ENCODE measurements around the gene ZNF607.
"Not testable (repeated sequence)": the region's sequence is repeated elsewhere in the genome, so short reads cannot be mapped to it uniquely, and the experiment has no call there.

The ZNF607 gene

GRCh38 chr19:37719111-37719926, at the start of gene ZNF607:
Gene ZNF607, minus strand, starts transcription at chr19:37719761. Its CDS starts 8,143 bp downstream, at chr19:37711618.
- DNase-seq (ENCODE audit: low read depth in 2 of 2) = peak; percentile 73 to 78

GRCh38 chr19:37763488-37763887, 43.9 kb upstream of the ZNF607 start:
- DNase-seq (ENCODE audit: low read depth in 2 of 2) = no peak

GRCh38 chr19:37757683-37758082, 38.1 kb upstream of the ZNF607 start:
- not testable (repeated sequence) for DNase-seq (ENCODE audit: low read depth in 2 of 2)

GRCh38 chr19:37738371-37738770, 18.8 kb upstream of the ZNF607 start:
- no peak for DNase-seq (ENCODE audit: low read depth in 2 of 2)

GRCh38 chr19:37725181-37725580, 5.6 kb upstream of the ZNF607 start:
- no peak for DNase-seq (ENCODE audit: low read depth in 2 of 2)

- DNase-seq (ENCODE audit: low read depth in 2 of 2) = no peak
Measured at GRCh38 chr19:37719927-37720265, 335 bp upstream of the ZNF607 start.

GRCh38 chr19:37718304-37718703, 1.3 kb downstream of the ZNF607 start:
- no peak for DNase-seq (ENCODE audit: low read depth in 2 of 2)

GRCh38 chr19:37716140-37716539, 3.4 kb downstream of the ZNF607 start:
- DNase-seq (ENCODE audit: low read depth in 2 of 2) = no peak

- DNase-seq (ENCODE audit: low read depth in 2 of 2) = no peak
Measured at GRCh38 chr19:37706052-37706605, 13.4 kb downstream of the ZNF607 start.

GRCh38 chr19:37699057-37699456, 20.5 kb downstream of the ZNF607 start:
- no peak for DNase-seq (ENCODE audit: low read depth in 2 of 2)

- no peak for DNase-seq (ENCODE audit: low read depth in 2 of 2)
Measured at GRCh38 chr19:37698216-37698615, 21.3 kb downstream of the ZNF607 start.

- DNase-seq (ENCODE audit: low read depth in 2 of 2) = no peak
Measured at GRCh38 chr19:37695144-37695899, 24.2 kb downstream of the ZNF607 start.

GRCh38 chr19:37692956-37693620, 26.5 kb downstream of the ZNF607 start:
- DNase-seq (ENCODE audit: low read depth in 2 of 2) = no peak

GRCh38 chr19:37691881-37692504, 27.6 kb downstream of the ZNF607 start:
- DNase-seq (ENCODE audit: low read depth in 2 of 2) = peak; percentile 72

GRCh38 chr19:37683520-37683919, 36.0 kb downstream of the ZNF607 start:
- DNase-seq (ENCODE audit: low read depth in 2 of 2) = no peak

GRCh38 chr19:37669450-37669914, 50.1 kb downstream of the ZNF607 start:
- DNase-seq (ENCODE audit: low read depth in 2 of 2) = no peak

- not testable (repeated sequence) for DNase-seq (ENCODE audit: low read depth in 2 of 2)
Measured at GRCh38 chr19:37657157-37657556, 62.4 kb downstream of the ZNF607 start.

GRCh38 chr19:37655689-37656371, 63.7 kb downstream of the ZNF607 start:
- peak; percentile 69 to 83 for DNase-seq (ENCODE audit: low read depth in 2 of 2)

GRCh38 chr19:37655301-37655688, 64.3 kb downstream of the ZNF607 start, which contains the start of gene ZFP30:
Gene ZFP30, minus strand, starts transcription at chr19:37655465. Its CDS starts 7,643 bp downstream, at chr19:37647822.
- peak; percentile 56 to 73 for DNase-seq (ENCODE audit: low read depth in 2 of 2)

GRCh38 chr19:37654629-37655300, 64.8 kb downstream of the ZNF607 start:
- DNase-seq (ENCODE audit: low read depth in 2 of 2) = peak; percentile 0 to 9

All from stimulated activated CD4-positive, alpha-beta T cell treated with anti-CD3 and anti-CD28 coated beads, Interleukin-12 subunit alpha, Interleukin-12 subunit beta, amount 100 ng/mL, for 24 hours (primary cell).